ENCODE measurements around the gene ADISSP.
A peak's percentile ranks its signal among the peaks of the same experiment; 100 is the strongest.

The ADISSP gene

GRCh38 chr20:3781153-3781910, 13.8 kb upstream of the ADISSP start, which contains the start of gene SPEF1:
TSS of gene SPEF1 (minus strand) at chr20:3781448. CDS start at chr20:3781287, 161 bp downstream.
- DNase-seq (ENCODE audit: low spot score) = peak; percentile 92

DNA sequence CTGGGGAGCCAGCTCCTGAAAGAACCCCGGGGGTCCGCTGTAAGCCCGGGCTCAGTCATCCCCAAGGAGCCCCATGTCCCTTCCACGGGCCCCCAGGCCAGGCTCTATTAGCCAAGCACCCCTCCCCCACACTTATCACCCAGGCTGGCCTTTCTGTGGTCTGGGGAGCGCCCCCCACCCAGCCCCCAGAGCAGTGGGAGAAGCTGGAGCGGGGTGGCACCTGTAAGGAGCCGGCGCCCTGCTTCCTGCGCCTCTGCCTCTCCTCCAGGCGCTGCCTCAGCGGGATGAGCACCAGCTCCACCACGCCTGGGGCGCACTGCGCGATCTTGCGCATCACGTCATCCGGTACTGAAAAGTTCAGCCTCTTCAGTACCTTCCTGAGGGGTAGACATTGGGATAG, 11.4 kb upstream of the ADISSP start:
- DNase-seq (ENCODE audit: low spot score) = no peak

- no peak for DNase-seq (ENCODE audit: low spot score)
Observed at GRCh38 chr20:3777716-3778629, 10.4 kb upstream of the ADISSP start.

DNA sequence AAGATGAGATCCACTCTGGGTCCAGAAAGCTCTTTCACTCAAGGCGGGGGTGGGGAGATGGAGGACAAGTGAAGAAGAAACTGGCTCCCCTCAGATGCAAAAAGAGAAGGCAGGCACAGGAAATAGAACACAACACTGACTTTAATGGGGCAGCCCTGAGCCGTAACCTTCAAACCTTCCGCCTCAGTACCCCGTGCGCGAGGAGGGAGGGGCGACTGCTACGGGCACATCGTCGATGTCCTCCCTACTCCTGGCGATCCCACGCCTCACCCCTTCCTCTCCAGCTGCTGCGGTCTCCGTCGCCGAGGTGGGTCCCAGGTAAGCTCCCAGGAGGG, 9.8 kb upstream of the ADISSP start:
- DNase-seq (ENCODE audit: low spot score) = no peak

DNA sequence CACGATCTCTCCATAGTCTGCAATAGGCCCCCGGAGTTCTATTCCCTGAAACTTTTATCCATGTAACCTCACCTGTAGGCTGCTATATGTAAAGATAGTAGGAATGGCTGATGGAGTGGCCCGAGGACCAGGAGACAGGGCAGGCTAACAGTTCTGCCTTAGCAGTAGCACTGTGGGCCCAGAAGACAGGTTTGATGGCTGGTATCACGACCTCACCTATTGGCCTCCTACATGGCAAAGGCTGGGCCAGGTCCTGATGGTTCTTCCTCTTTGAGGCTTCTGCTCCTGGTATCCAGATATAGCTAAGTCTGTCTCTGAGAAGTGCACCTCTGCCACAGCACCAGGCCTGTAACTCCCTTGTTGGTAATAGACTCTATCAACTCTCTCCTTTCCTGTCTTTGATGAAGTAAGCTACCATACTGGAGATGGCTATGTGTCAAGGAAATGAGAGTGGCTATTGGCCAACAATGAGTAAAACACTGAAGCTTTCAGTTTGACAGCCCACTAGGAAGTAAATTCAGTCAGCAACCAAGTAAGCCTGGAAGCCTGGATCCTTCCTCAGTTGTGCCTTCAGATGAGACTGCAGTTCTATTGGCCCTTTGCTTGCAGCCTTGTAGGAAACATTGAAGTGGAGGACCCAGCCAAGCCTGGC, 8.0 kb upstream of the ADISSP start:
- DNase-seq (ENCODE audit: low spot score) = no peak

- DNase-seq (ENCODE audit: low spot score) = no peak
Observed at GRCh38 chr20:3771552-3772058, 4.1 kb upstream of the ADISSP start.

- DNase-seq (ENCODE audit: low spot score) = peak; percentile 87
Observed at GRCh38 chr20:3768342-3769130, 983 bp upstream of the ADISSP start.

DNA sequence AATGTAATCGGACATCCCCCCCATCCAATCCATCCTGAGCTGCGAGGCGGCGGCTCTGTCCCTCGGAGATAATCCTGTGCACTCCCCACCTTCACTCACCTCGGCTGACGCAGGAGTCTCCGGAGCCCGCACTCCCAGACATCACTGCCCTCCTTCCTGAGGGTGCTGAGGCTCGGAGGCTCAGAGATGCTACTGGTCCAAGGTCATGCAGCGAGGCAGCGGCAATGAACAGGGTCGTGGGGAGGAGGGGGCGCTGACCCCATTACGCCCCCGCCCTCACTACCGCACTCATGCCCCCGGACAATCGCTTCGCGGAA, 485 bp downstream of the ADISSP start:
- DNase-seq (ENCODE audit: low spot score) = no peak

GRCh38 chr20:3766422-3767109, 987 bp downstream of the ADISSP start:
- no peak for DNase-seq (ENCODE audit: low spot score)

DNA sequence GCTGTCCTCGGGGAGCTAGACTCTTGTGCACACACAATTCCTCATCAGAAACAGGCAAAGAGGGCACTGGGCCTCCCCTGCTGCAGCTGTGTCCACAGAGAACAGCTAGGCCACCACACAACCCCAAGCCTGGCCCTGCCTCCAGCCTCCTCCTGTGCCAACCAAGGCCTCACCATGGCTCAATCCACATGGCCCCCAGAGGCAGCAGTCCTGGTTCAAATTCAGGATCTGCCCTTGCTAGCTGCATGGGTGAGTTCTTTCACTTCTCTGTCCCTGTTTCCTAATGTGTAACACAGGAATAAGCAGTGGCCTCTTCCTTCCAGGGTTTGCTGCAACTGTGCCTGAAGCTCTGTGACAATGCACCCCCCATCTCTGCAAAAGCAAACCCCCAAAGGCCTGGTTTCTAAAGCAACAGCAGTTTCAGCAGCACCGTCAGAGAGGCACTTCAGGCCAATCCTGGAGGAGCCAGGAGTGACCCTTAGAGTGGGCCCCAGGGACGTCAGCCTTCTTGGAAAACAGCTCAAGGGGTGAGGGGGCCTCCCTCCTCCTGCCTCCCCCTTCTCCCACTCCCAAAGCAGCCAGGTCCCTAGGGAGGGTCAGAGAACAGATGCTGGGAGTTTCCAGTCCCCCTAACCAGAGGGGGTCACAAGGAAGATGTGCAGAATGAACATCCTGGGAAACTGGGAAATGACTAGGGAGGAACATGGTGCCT, 2.2 kb downstream of the ADISSP start:
- DNase-seq (ENCODE audit: low spot score) = no peak

GRCh38 chr20:3764659-3765058, 2.9 kb downstream of the ADISSP start:
- no peak for DNase-seq (ENCODE audit: low spot score)

- no peak for DNase-seq (ENCODE audit: low spot score)
Observed at GRCh38 chr20:3763671-3764601, 3.6 kb downstream of the ADISSP start.

DNA sequence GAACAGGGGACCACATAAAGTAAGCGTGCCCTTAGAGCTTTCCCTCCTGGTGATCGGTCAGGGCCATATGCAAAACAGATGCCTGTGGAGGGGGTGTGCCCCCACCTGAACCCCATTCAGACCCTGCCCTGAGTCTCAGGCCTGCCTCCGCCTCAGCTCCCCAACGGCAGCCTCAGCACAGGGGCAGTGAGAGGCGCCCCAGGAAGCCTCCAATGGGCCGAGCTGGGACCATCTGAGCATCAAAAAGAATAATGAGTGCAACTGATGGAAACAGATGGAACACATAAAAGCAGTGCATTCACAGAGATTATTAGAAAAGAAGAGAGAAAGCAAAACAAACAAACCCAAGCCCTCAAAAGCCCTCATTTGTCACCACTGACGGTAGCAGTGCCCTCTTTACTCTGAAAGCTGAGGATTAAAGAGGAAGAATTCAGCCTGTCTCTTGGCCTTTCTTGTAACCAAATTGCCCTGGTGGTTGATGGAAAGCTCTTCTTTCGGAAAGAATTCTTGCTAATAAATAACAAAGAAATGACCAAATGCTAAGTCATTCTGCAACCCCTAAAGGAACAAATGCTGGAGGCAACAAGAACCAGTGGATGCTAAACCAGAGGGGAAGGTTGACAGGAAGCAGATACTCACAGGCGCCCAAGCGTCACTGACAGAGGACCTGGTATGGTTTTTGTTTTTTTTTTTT, 6.8 kb downstream of the ADISSP start:
- DNase-seq (ENCODE audit: low spot score) = no peak

- DNase-seq (ENCODE audit: low spot score) = no peak
Observed at GRCh38 chr20:3759884-3760283, 7.7 kb downstream of the ADISSP start.

GRCh38 chr20:3759316-3759823, 8.2 kb downstream of the ADISSP start:
- DNase-seq (ENCODE audit: low spot score) = no peak

DNA sequence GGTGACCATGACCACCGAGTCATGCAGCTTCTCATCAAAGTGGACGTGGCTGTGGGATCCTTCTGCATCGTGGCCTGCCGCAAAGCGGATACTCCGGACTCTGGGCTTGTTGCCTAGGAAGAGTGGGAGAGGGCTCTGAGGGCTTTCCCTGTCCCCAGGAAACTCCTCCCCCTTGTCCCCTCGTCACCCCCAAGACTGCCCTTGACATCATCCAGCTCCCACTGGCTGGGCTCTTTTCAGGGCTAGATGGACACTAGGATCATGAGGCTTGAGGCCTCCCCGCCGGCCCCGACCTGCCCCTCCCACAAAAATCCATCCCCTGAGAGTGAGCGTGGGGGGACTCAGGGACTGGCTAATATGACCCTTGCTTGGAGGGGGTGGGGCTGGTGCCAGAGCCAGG, 9.0 kb downstream of the ADISSP start:
- DNase-seq (ENCODE audit: low spot score) = no peak

GRCh38 chr20:3757268-3757667, 10.3 kb downstream of the ADISSP start:
- no peak for DNase-seq (ENCODE audit: low spot score)

- no peak for DNase-seq (ENCODE audit: low spot score)
Observed at GRCh38 chr20:3755814-3756480, 11.6 kb downstream of the ADISSP start.
